Renal cortical epithelial cell (primary cell): Measurements from ENCODE around the gene C5orf46. TPM values are rescaled to one million over a fixed set of nuclear protein-coding genes. Genes with fewer than 3 reads are reported as not detected.
"Not testable (repeated sequence)": the region's sequence is repeated elsewhere in the genome, so short reads cannot be mapped to it uniquely, and the experiment has no call there.

Experiments
- DNase-seq: peaks from one replicate; pipeline ENCODE4 v3.0.0-alpha.2; 2011; ENCODE audit warnings: low read depth
- total RNA-seq: library from RNA; depleted of rRNA; stranded (reverse); fragments of >200 nt; gene quantifications from 2 replicates; pipeline ENCODE4 v1.2.3, GENCODE V29; 2014

The C5orf46 gene
- total RNA-seq, result 0.35 TPM in 1 of 2 replicates, not detected in the other

DNA sequence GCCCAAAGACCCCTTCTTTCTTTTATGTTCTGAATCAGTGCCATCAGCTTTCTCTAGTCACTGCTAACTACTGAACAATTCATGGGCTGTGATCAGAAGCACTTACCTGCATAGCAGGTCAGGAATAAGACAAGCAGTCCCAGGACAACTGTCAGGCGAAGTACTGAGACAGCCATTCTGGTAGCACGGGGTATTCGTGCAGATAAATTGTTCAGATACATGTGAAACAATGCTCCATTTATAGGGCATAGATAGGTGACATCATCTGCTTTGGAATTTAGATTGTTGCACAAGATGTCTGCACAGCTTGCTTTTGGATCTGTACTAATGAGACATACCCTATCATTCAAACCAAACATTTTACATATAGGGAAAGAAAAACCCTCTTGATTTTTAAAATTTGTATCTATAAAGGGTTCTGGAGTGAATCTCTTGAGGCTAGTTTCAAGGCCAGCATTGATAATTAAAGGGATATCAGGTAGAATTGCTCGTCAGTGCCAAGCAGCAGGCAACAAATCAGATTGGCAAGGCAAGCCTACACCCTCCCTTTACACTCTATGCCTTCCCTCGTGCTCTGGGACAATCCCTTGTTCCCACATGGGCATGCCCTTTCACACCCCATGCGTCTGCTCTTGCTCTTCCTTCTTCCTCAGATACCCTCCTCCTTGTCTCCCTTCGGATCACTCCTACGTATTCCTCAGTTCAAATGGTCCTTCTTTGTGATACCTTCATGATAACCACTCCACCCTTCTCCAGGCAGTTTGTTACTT, at the start of gene C5orf46:
Gene C5orf46 (minus strand): TSS at position 213 of the 770 bp plus-strand sequence. CDS start 37 bp downstream, at position 176.
- peak; percentile 30 for DNase-seq

DNA sequence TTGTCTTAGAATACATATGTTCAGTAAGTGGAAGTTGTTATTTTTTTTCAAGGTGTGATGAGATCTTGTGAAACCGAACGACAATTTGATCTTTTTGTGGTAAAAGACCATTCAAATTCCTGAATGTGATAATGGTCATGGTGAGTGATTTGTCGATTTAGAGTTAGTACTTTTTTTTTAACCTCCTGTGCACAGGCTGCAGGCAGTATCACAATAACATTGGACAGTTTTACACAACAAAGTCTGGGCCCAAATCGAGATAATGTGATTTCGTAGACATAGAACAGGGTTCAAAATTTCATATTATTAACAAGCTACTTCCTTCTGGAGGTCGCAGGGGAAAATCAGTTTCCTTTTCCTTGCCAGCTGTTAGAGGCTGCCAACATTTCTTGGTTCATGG, 48.6 kb upstream of the C5orf46 start:
- no peak for DNase-seq

DNA sequence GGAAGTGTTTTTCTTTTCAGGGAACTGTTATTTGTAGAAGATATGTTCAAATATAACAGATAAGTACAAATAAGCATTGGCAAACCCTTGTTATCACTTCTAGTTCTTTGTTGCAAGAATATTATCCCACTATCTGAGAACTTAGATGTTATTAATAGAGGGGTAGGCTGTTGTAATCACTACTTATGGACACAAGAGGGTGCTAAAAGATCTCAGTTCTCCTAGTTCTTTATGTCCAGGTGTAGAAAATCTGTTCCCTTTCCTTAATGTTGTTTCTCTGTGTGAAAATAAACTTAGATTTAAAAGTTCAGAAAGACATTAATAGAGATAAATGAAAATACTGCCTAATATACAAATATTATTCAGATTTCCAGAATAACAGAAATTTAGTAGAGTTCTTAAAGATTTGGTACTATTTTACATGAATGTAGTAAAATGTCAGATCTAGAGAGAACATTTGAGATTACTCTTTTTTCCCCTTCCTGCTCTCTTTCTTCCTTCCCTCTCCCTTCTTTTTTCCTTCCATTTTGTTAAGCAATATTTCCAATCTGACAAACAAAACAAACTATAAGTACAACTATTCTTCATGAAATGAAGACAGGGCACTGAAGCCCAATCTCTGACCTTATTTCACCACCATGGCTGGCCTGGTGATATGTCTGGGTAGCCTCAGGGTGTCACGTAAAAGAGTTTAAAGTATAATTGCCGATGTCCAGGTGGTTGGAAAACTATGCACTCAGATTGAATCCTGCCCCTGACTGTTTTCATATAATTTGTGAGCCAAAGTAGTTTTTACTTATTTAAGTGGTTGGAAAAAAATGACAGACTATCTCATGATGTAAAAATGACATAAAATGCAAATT, 43.6 kb upstream of the C5orf46 start:
- DNase-seq, result peak; percentile 64

DNA sequence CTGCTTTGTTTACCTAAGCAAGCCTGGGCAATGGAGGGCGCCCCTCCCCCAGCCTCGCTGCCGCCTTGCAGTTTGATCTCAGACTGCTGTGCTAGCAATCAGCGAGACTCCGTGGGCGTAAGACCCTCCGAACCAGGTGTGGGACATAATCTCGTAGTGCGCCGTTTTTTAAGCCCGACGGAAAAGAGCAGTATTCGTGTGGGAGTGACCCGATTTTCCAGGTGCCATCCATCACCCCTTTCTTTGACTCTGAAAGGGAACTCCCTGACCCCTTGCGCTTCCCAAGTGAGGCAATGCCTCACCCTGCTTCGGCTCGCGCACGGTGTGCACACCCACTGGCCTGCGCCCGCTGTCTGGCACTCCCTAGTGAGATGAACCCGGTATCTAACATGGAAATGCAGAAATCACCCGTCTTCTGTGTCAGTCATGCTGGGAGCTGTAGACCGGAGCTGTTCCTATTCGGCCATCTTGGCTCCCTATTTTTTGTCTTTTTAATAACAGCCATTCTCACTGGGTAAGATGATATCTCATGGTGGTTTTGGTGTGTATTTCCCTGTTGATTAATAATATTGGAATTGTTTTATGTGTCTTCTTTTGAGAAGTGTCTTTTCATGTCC, 40.4 kb upstream of the C5orf46 start:
- DNase-seq, result not testable (repeated sequence)

DNA sequence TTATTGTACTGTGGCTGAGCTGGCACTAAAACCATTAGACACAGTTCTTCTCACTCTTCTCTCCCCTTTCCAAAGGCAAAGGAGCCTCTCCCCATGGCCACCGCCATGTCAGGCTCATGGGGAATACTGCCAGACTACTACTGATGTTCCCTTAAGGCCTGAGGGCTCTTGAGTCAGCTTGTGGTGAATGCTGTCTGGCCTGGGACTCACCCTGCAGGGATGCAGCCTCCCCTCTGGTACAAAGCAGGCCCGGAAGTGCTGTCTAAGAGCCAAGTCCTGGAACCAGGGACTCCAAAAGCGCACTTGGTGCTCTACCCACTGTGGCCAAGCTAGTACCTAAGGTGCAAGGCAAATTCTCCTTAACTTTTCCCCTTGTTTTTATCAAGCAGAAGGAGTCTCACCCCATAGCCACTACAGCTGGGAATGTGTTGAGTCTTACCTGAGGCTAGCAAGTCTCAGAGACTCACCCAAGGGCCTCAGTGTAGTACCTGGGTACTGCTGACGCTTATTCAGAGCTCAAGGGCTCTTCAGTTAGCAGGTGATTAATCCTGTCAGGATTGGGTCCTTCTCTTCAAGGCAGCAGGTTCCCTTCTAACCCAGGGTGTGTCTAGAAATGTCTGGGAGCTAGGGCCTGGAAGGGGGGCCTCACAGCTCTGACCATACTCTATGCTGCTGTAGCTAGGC, 33.2 kb upstream of the C5orf46 start:
- DNase-seq, result no peak

DNA sequence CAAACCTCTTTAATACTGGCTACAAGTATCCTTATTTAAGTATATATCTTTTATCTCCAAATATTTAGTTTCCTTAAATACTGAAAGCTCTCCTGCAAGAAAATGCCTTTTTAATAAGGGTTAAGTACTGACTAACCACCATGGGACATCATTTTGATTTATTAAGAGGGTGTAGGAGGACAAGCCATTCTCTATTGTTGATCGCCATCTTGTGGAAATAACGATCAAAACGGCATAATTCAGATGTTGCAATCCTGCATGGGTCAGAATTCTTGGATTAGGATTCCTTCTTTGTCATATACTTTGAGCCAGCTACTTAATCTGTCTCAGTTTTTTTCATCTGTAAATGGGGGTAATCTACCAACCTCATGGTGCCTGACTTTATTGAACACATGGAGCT, 28.7 kb upstream of the C5orf46 start:
- peak; percentile 43 for DNase-seq

DNA sequence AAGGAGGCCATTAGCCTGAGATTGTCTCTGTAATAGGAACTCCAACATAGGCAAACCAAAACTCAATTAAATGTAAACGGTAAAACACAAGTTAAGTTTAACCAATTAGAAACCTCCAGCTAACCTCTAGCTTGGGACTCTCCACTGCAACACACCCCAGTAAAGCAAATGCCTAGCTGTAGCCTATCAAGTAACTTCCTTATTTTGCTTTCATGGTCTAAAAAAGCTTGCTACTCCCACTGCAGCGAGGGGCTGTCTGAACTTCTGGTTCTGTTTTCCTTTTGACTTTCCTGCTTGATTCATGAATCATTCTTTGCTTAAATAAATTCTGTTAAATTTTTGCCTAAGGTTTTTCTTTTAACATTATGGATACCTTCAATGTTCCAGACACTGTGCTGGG, 24.4 kb upstream of the C5orf46 start:
- DNase-seq, result no peak

DNA sequence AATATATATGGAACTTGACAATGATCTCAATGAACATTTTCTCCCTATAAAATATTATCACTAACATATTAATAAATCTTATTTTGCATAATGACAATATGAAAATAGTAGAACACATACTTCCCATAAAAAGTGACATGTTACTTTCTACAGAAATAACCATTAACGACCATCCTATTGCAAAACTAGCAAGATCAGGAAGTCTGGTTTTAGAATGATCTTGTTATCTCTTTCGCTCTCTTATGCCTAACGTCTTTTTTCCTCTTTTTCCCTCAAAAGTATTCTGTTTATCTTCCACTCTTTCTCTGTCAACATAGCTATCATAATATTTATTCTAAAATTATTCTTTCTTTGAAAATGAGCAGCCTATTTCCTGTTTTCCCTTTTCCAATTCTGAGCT, 21.6 kb upstream of the C5orf46 start:
- no peak for DNase-seq

DNA sequence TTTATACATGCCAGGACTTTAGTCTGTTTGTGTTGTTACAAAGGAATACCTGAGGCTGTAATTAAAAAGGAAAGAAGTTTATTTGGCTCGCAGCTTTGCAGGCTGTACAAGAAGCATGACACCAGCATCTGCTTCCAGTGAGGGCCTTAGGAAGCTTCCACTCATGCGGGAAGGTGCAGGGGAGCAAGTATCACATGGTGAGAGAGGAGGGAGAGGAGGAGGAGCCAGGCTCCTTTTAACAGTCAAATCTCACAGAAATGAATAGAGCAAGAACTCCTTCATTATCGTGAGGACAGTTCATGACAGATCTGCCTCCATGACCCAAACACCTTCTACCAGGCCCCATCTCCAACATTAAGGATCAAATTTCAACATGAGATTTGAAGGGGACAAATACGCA, 18.7 kb upstream of the C5orf46 start:
- DNase-seq, result no peak

DNA sequence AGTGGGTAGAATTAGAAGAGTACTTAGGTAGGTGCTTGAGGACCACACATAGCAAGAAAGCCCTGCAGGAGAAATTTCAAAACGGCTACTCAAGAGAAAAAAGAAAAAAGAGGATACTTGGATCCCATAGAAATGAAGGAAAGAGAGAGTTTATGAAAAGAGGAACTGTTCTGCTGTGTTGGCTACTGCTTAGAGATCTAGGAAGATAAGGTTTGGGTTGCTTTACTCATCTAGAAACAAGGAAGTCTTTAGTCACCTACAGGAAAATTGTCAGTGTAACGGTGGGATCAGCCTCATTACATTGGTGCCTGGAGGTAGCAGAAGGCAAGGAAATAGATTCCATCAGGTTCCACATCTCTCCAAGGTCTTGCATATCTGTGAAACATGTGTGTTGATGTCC, 14.8 kb upstream of the C5orf46 start:
- no peak for DNase-seq

DNA sequence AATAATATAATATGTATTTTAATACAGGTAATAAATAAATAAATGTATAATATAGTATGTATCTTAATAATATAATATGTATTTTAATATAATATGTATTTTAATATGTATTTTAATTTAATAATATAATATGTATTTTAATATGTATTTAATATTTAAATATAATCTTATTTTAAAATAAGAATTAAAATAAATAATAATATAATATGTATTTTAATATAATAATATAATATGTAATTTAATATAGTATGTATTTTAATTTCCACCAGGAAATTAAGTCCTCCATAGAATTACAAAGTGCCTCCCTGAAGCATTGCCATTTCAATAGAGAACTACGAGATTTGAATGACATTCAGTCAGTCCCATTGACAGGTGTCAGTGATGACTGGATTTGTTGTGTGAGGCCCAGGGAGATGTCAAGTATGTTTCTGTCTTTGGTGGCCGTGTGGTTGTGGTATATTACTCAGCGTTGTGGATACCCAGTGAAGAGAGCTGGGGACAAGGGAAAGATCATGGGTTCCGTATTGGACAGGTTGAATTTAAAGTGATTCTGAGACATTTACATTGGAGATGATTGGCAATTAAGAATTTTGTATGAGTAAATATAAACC, 14.2 kb upstream of the C5orf46 start:
- DNase-seq, result no peak

DNA sequence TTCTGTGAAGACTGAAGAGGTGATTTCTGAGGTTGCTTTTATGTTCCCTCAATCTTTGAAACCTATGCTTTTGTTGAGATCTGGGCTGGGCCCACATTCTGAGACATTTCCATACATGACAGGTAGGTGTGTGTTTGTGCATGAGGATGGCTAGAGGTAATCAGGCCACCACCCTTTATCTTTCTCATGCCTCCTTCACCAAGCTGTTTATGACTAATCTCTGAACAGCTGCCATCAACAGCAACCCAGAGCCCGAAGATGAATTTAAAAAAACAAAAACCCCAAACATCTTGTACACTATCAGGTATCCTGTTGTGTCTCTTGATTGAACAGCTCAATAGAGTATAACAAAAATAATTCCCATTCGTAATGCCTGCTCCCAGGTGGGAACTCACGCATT, 12.6 kb upstream of the C5orf46 start:
- DNase-seq, result no peak

DNA sequence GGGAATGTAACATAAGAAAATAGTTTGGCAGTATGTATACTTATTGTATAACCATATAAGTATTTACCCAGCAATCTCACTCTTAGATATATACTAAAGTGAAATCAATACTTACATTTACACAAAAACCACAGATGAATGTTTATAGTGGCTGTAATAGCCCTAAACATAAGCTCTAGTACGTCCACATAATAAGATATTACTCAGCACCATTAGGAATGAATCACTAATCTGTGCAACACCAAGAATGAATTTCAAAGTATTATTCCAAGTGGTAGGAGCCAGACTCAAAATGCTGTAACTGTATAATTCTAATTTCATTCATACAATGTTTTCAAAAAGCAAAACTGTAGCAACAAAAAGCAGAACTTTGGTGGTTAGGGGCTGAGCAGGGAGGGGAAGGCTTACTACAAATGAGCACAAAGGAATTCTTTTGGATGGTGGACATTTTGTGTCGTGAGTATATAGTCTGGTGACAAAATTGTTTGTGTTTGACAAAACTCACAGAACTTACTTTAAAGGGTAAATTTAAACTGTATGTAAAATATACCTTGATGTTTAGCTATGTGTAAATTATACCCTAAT, 11.9 kb upstream of the C5orf46 start:
- peak; percentile 3 for DNase-seq

DNA sequence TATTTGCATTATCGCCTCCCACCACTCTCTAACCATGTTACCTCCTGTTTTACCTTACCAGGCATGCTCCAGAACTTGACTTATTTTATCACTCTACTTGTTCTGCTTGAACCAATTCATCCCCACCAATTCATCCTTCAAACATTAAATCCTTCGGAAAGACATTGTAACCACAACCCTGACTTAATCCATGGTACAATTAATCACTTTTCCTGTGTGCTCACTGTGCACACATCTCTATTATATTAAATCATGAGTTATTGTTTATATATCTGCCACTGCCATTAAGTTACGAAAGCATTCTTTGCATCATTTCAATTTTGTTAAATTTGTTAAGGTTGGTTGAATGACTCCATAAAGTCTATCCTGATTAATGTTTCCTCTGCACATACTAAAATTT, 7.4 kb upstream of the C5orf46 start:
- no peak for DNase-seq

DNA sequence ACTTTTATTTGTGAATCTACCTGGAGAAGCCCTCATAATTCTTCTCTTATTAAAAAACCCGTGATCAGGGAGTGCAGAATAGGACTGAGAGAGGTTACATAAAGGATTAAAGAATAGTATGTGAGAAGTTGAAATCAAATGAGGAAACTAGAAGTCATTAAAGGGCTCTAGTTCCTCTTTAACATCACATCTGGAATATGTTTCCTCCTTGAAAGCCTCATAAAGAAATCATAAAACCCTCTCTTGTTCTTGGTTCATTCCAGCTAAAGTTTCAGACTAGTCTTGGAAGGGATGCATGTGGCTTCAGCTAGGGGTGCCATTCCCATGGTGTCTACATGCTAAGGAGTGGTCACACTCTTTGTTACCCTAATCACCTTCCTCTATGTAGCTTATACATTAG, 5.7 kb upstream of the C5orf46 start:
- DNase-seq, result no peak

DNA sequence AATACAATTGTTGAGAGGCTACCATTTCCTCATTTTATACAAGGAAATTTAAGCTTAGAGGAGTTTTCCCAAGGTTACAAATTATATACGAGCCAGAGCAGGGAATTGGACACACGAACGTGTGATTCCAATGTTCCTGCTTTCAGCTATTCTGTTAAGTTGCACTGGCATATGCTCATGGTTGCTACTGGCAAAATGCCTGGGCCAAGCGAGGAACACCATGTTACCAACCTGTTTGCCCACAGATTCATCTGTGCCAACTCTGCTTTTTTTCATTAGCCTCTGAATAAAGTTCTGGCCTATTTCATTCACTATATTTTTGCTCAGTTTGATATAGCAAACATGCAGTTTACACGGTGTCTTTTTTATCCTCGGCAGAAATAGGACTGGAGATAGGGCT, 5.1 kb upstream of the C5orf46 start:
- peak; percentile 4 for DNase-seq

DNA sequence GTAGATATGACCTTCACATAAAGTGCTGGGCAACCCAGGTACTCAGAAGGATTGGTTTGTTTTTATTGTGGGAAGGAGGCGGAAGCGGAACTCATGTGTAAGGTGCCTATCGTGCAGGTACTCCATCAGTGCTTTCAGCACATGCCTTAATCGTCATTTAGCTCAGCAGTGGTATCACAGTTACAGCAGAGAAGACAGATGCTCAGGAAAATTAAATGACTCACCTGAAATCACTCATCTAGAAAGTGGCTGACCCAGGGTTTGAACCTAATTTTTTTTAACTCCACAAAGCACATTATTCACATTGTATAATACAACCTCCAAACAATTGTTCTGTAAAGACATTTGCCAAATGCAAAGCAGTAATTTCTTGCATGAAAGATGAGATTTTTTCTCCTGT, 2.2 kb downstream of the C5orf46 start:
- peak; percentile 14 for DNase-seq

DNA sequence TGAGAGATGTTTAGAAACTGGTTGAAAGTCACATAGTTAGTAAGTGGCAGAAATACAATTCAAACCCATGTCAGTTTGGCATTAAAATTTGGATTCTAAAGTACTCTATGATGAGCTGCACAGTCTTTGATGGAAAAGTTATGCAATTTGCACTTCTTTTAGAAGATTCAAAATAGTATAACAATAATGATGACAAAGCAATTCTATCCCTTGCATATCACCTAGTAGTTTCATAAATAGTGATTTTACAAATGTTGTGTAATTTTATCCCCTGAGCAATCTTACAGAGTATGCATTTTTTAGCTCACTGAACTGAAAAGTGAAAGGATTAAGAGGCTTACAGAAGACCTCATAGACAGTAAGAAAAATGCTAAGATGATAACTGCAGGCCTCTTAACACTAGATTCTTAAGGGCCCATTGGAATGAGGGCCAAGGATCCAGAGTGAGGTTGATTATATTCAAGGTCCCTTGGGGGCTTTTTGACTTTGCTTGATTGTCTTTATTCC, 3.7 kb downstream of the C5orf46 start:
- DNase-seq, result no peak

DNA sequence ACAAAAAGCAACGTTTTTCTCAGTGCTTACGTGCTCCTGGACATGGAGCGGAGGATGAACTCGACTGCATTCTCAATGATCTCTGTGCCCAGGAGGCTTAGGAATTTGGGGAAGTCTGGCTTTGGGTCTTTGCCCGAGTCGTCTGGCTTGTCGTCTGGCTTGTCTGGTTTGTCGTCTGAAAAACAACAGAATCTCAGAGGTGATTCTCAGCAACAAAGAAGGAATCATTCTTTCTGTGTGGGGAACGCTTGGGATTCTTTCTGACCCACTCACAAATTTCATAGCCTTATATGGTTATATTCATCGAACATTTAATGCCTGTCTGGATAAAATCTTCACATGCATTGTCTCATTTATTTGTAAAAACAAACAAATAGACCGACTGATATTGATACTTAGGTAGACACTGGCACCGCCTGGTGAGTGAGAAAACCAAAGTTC, 4.7 kb downstream of the C5orf46 start:
- DNase-seq, result no peak

DNA sequence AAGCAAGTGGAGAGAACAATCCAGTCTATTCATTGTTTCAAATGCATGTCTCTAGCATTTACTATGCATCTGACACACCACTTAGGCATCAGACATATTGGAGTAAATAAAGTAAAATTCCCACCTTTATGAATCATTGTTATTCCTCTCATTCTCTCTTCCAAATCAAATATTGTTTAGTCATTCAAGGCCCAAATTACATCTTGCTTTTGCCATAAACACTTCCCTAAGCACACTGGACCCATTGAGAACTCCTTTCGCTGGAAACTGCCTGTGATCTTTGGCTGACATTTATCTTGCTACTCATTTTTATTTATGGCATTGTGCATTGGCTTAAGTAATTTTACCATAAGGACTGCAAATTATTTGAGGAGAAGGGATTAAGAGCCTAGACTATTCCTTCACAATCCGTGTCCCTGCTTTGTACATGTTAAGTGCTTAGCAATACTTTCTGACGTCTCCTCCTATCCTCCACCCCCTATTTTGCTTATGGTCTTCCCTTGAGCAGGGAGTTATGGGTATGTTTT, 7.4 kb downstream of the C5orf46 start:
- DNase-seq, result peak; percentile 19

DNA sequence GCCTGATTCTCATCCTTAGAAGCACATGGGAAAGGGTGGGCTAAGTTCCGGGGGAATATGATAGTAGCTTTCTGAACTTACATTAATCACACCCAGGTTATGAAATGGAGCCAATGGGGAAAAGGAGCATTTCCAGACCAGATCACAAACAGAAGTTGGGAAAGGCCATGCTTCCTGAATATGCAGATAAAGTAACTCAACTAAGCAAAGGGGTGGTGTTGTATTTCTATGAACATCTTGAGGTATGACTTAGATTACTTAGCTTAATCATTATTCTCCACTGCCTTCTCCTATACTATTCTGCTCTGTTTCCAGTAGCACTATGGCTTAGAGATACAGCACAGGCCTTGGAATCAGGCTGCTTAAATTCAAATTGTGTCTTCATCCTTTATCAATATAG, 10.5 kb downstream of the C5orf46 start:
- DNase-seq, result no peak
